GM19372 (cell line): ENCODE results near the gene CHST4.
A peak's percentile ranks its signal among the peaks of the same experiment; 100 is the strongest.
"Not testable (repeated sequence)": the region's sequence is repeated elsewhere in the genome, so short reads cannot be mapped to it uniquely, and the experiment has no call there.

Experiments used
- ATAC-seq: cut with Tn5 transposase; IDR thresholded peaks from one replicate; pipeline ENCODE4 v1.9.1; 2021; ENCODE audit warnings: mild to moderate bottlenecking, low read depth, moderate library complexity; ENCODE audit not compliant: unreplicated experiment

The CHST4 gene

DNA sequence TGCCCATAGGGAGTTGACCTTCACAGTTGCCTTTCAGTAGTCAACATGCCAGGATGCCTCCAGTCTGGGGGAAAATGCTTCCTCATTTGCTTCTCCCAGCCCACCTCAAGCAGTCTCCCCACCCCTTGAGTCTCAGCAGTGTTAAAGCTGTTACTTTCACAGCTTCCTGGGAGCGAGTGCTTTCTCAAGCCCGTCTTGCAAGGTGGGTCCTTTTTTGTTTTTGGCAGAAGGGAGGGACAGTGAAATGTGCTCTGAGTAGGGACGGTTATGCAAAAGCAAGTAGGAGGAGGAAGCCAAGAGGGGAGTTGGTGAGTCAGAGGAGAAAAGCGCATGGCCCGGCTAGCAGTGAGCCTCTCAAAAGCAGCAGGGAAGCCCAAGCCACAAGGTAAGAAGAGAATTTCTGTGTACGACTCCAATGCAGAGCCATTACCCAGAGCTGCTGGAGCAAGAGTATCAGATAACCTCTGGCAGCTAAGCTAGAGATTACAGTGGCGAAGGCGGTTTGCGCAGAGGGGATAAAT, at the start of gene CHST4:
TSS of gene CHST4 (plus strand) at position 316 of the 521 bp plus-strand sequence. CDS start 10,252 bp downstream, outside the sequence.
- no peak for ATAC-seq

DNA sequence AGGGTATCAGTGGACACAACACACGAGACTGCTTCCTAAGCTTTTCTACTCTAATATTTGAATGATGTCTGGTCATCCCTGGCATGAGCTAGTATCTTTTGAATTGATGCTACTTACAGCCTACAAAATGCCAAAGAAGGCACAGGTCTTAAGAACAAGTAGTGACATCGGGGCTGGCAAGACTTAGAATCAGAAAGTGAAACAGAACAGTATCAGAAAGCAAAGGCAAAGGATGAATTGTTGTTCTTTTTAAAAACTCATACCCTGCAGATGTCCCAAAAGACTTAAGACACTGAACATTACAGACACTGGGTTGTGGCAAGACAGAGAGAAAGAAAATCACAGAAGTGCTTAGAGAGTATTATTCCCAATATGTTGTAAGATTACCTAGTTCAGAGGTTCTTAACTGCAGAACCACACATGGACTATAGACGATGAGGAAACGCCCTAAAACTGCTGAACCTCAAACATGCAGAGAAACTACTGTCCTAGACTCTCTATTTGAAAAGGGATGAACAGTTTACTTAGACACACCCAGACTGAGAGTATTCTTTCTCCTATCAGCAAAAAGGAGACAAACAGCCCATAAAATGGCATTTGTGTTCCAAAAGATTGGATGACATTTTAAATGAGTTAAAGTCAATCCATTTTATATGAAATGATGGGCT, 49.6 kb upstream of the CHST4 start:
- no peak for ATAC-seq

DNA sequence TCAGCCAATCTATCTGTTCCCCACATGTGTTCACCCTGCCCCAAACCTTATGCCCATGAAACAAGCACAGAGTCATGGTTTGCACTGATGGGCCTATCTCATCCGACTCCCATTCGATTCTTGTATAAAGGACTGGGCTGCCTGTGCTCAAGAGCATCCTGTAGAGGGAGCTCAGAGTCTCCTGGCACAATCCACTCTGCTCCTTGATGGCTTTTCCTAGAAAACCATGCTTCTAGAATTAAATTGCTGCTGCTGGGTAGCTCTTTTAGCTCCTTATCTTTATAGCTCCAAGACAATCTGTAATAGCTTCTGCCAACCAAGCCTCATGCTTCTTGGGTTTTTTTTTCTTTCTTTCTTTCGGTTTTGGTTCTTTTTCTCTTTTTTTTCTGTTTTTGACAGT, 46.8 kb upstream of the CHST4 start:
- ATAC-seq = no peak

DNA sequence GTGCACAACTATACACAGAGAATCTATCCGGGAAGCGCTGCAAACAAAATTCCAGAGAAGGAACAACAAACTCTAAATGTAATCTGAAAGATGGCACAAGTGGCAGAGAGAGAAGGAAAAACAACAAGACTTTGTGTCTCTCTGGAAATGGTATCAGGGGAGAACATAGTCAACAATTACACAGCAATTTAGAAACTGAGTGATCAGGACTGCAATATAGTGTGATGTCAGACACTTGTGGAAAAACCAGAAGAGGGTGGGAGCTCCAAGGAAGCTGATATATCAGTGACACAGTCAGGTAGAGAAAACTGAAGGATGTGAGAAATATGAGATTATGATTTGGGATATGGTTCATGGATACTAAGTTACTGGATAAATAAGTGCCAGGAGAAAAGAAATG, 45.3 kb upstream of the CHST4 start:
- ATAC-seq = no peak

DNA sequence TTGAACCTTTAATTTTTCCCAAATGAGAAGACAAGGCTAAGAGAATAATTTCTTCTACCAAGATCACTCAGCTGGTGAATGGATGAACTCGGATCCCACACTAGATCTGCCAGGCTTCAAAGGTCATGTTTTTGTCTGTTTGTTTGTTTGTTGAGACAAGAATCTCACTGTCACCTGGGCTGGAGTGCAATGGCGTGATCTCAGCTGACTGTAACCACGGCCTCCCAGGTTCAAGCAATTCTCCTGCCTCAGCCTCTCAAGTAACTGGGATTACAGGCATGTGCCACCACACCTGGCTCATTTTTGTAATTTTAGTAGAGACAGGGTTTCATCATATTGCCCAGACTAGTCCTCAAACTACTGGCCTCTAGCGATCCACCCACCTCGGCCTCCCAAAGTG, 43.7 kb upstream of the CHST4 start:
- ATAC-seq = no peak

DNA sequence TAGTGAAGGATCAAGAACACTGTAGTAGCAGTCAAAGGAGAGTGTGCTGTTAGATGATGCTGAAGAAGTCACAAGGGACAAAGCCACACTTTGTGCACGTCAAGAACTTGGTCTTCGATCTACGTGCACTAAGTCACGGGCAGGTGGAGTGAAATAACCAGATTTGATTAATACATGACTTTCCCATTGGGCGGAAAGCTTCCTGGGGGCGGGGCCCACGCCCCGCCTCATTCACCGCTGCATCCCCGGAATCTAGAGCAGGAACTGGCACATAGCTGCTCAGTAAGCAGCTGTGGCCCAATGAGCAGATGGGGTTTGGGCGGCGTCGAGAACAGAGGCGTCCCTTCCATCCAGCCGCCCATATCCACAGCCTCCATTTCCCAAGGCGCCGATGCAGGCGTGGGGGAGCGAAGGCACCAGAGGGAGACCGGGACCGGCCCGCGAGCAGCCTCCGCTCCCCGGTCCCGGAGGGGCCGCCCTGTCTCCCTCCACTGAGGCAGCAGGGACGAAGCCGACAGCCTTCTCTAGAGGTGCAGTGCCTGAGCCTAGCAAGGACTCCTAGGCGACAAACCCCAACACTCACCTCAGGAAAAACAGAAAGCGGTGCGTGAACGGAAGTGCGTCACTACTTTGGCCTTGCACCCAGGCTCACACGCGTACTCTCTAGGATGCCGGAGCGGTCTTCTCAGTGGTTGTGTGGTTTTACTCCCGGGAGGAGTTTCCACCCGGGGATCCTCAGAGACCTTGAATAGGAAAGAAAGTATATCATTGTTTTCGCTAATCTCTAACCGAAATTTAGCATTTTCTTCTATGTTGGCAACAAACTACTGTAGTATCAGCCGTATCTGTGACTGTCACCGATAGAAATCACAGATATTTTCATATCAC, 42.0 kb upstream of the CHST4 start:
- ATAC-seq = peak; percentile 85

DNA sequence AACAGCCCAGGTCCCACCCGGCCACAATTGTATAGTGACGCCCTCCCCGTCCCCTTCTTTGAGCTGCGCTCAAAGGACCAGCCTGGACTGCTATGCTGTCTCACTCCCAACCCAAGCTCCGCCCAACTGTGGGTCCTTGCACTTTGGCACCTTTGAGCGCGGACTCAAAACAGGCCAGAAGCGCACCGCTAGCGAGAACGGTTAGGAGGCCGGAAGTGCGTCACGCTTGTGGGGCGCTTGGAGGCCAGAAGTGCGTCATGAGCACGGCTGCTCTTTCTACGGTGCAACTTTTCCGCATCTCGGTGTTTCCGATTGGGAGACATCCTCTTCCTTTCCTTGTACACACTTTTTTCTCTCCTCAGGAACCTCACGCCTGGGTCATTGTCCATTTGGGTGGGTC, 37.1 kb upstream of the CHST4 start, which contains the start of gene ZNF19:
TSS of gene ZNF19 (minus strand) at position 203 of the 400 bp plus-strand sequence. CDS start 7,210 bp downstream, outside the sequence.
- ATAC-seq = no peak

DNA sequence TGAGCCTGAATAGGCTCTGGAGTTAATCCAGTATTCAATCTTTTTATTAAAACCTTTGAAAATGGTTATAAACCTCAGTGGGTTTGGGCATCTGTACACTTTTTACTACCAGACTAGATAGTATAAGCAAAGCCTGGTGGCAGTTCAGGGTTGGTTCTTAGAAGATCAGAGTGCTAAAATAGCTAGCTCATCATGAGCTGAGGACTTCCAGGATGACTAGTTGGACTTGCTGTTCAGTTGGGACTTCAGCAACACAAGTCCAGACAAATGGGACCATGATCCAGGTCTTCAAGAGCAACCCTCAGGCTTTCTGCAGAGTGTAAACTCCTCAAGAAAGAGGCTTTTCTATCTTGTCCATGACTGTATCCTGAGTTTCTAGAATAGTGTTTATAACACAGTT, 35.9 kb upstream of the CHST4 start:
- ATAC-seq = no peak

DNA sequence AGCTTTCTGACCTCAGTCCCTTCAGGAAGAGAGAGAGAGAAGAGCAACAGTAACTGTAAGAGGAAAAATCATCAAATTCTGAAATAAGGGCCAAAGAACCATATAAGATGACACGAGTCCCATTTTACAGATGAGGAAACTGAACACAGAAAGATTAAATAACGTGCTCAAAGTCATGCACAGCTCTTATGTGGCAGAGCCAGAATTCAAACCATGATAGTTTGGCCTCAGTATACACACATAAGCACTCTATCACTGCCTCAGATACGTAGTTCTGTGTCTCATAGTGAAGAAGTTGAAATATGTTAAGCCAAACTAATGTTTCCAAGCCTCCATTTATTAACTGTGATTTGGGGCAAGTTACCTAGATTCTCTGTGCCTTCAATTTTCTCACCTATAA, 35.2 kb upstream of the CHST4 start:
- no peak for ATAC-seq

DNA sequence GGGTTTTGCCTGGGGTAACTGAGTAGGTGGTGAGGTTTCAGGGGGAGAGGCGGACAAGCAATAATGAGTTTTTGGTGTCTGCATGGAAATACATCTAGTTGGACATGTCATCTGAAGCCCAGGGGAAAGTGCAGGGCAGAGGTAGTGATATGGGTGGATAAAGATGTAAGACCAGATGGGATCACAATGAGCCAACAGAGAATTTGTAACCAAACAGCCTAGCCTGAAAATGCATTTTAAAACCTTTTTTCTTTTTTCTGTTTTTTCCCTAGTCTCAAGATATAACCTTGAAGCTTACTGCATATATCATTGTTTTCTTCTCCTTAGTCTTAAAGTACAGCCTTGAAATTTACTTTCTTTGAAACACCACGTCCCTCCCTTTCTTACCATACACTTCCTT, 33.4 kb upstream of the CHST4 start:
- ATAC-seq = no peak

DNA sequence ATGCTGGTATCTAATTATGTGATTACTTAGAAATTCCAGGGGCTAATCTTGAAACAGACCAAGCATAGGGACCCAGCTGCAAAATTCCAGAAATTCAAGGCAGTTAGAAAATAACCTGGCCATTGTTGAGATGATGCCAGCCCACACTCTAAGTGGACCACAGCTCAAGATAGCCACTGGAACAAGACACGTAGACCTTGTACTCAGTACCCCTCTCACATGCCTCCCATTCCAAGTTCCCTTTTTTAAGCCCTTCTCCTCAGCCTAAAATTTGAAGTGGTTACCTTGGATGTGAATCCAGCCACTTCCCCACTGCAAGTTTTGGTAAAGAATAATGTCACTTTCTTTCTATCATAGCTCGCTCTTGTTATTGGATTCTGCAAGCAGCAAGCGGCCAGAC, 33.0 kb upstream of the CHST4 start:
- ATAC-seq = no peak

DNA sequence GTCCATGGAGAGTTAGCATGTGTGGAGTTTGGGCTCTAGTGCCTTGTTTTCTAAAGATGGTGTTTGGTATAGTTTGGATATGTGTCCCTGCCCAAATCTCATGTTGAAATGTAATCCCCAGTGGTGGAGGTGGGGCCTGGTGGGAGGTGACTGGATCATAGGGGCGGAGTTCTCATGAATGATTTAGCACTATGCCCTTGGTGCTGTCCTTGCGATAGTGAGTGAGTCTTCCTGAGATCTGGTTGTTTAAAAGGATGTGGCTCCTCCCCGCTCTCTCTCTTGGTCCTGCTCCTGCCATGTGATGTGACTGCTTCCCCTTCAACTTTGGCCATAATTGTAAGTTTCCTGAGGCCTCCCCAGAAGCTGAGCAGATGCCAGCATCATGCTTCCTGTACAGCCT, 28.2 kb upstream of the CHST4 start:
- no peak for ATAC-seq

DNA sequence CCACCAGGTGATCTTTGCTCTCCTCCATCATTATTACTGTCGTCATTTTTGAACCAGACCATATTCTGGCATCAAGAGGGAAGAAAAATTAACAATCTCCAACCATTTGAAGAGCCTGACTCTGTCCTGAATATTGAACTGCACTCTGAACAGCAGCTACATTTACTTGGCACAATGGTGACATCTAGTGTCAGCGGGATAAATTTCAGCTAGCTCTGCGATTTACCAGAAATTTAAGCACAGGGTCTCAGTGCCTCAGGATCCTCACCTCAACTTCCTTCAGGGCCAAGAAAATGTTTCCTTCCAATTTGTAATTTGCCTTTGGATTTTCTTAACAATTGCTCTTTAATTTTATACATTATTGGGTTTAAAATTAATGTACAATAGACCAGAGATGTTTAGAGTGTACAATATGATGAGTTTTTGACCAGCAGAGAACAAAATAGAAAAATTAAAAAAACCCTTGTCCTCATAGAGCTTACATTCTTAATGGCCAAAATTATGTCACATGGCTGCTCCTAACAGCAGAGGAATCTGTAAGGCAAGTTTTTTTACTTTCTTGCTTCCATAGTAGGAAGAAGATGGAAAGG, 26.4 kb upstream of the CHST4 start:
- no peak for ATAC-seq

DNA sequence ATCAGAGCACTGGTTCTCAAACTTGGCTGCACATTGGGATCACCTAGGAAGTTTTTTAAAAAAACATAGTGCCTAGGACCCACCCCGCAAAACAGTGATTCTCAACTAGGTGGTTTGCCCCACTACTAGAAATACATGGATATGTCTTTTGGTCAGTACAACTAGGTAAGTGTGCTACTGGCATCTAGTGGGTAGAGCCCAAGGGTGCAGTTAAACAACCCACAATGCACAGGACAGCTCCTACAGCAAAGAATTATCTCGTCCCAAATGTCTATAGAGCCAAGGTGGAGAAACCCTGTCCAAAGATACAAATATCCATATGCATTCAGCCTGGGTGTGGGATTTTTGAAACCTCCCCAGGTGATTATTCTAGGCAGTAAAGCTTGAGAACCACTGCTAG, 25.3 kb upstream of the CHST4 start:
- no peak for ATAC-seq

DNA sequence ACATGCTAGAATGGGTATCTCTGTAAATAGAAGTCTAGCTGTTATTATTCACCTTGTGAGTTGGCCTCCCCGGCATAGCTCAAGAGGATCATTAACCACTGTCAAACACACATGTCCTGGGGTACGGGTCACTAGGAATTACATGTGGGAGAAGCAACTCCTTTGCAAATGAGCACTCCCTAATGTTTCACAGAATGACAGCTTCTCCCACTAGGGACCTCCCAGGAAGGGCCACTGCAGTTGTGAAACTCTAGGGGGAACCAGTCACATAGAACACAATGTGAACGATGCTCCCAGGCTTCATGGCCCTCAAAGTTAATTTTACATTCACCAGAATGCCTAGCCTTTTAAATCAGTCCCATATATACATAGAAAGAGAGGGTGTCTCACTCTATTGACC, 24.7 kb upstream of the CHST4 start:
- no peak for ATAC-seq

DNA sequence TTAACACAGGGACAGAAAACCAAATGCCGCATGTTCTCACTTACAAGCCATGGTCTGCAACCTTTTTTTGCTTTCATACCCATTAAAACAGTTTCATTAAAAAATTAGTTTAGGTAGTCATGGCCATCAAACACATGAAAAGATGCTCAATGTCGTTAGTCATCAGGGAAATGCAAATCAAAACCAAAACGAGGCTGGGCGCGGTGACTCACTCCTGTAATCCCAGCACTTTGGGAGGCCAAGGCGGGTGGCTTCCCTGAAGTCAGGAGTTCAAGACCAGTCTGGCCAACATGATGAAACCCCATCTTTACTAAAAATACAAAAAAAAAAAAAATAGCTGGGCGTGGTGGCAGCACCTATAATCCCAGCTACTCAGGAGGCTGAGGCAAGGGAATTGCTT, 22.2 kb upstream of the CHST4 start:
- not testable (repeated sequence) for ATAC-seq

DNA sequence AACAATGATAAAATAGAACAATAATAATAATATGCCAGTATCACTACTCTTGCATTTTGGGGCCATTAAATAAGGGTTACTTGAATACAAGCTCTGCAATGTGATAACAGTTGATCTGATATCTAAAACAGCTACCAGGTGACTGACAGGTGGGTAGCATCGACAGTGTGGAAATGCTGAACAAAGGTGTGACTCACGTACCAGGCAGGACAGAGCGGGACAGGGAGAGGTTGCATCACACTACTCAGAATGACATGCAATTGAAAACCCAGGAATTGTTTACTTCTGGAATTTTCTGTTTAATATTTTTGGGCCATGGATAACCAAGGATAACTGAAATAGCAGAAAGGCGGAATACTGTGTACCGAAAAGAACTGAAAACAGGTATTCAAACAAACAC, 21.3 kb upstream of the CHST4 start:
- no peak for ATAC-seq

DNA sequence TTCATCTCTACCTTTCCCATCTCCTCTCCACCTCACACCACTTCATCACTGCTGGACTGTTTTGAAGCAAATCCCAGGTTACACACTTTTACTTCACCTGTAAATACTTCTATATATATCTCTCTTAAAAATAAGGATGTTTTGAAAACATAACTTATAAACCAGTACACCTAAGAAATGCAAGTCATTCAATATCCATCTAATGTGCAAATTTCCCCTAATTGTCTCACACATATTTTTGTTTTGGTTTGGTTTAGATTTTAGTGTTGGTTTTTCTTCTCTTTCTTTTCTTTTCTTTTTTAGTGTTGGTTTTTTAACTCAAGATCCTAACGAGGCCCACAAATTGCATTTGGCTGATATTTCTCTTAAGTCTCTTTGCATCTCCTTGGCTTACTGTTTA, 19.2 kb upstream of the CHST4 start:
- no peak for ATAC-seq

DNA sequence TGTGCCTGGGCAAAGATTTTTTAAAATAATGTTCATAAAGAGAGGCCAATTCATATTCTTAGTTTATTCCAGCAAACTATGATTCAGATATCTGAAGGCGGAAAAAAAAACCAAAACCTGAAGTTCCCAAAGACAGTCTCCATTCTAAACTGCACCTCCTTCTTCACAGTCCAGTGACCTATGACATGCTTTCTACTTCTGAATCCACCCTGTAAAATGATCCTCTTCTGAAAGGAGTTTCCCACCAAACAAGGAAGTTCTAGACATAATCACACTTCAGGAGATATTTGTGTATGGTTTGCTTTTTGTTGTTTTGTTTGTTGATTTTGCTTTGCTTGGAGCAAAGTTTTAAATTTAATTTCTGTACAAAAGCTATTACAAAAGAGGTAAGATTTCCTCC, 12.9 kb upstream of the CHST4 start:
- no peak for ATAC-seq

DNA sequence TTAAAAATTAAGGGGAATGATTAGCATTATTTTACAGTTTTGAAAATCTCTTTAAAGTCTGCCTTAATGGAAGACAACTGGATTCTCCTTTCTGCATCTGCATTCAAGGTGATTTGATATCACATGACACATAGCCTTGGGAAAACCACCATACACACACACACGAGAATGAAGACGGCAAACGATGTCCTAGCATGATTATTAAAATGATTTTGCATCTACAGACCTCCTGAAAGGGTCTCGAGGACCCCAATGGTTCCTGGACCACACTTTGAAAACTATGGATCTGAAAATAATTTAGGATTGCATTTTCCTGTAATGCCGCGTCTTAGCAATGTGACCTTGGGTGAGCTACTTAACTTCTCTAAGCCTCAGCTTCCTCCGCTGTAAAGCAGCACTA, 11.8 kb upstream of the CHST4 start:
- no peak for ATAC-seq

DNA sequence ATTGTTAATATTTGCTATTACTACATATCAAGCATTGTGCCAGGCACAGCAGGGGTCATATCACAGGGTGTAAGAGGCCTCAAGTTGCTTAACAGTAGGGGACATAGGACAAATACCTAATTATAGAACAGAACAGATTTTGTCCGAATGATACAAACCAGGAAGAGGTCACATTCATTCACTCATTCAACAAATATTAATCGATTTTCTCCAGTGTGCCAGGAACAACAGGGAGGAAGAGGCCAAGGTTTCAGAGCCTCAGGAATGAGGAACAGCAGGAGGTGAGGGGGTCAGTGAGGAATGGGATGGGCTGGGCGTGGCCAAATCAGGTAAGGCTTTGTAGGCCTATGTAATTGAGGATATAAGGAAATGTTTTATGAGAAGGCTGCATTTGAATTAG, 11.2 kb upstream of the CHST4 start:
- ATAC-seq = no peak
